D721Med (cell line): ENCODE measurements around the gene CPA2.

Experiments
- DNase-seq: peaks from one replicate; pipeline ENCODE4 v3.0.0; 2011; ENCODE audit warnings: low spot score; ENCODE audit not compliant: insufficient read length
- FAIRE-seq: peaks from 2 replicates; lab custom pipeline; 2011; peaks lifted over from hg19 to GRCh38; lab: Jason Lieb, UNC
- TF ChIP-seq, protein P1 (sequence below): IDR thresholded peaks from 2 replicates; pipeline ENCODE4 v1.5.1; 2012; ENCODE audit warnings: mild to moderate bottlenecking, control low read depth; ENCODE audit not compliant: insufficient read depth; ENCODE audit errors: missing control alignments

The CPA2 gene

DNA sequence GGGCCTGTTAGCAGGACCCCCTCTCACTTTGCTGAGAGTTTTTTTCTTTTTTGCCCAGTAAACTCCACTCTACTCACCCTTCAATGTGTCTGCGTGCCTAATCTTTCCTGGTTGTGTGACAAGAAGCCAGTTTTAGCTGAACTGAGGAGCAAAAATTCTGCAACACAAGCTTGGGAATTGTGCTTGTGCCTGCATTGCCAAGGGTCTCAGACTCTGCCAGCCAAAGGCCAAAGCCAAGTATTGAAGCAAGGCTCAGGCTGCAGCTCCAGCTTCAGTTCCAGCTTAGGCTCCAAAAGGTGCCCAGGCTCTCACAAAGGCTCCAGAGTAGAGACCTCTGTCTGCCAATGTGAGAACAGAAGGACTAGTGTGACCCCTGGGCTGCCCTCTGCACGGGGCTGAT is 4.2 kb upstream of the CPA2 start:
- FAIRE-seq (no peak), DNase-seq (no peak)
- TF ChIP-seq, protein P1, sequence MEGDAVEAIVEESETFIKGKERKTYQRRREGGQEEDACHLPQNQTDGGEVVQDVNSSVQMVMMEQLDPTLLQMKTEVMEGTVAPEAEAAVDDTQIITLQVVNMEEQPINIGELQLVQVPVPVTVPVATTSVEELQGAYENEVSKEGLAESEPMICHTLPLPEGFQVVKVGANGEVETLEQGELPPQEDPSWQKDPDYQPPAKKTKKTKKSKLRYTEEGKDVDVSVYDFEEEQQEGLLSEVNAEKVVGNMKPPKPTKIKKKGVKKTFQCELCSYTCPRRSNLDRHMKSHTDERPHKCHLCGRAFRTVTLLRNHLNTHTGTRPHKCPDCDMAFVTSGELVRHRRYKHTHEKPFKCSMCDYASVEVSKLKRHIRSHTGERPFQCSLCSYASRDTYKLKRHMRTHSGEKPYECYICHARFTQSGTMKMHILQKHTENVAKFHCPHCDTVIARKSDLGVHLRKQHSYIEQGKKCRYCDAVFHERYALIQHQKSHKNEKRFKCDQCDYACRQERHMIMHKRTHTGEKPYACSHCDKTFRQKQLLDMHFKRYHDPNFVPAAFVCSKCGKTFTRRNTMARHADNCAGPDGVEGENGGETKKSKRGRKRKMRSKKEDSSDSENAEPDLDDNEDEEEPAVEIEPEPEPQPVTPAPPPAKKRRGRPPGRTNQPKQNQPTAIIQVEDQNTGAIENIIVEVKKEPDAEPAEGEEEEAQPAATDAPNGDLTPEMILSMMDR: no peak

DNA sequence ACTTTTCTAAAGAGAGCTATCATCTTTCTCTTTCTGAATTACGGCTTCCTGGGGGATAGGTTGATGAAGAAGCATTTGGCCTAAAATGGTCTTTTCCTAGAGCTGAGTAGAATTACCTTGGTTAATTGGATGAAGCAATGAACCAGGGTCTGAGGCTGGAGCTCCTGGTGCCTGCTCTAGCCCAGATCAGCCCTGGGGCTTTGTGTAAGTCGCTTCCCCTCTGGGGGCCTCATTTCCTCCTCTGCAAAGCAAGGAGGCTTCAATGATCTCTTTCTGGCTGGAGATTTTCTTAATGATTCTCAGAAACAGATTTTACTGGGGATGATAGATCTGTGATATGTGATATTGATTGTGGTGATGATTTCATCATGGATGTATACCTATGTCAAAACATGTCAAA is 3.5 kb upstream of the CPA2 start:
- DNase-seq (no peak), FAIRE-seq (no peak)
- TF ChIP-seq, protein P1: no peak

DNA sequence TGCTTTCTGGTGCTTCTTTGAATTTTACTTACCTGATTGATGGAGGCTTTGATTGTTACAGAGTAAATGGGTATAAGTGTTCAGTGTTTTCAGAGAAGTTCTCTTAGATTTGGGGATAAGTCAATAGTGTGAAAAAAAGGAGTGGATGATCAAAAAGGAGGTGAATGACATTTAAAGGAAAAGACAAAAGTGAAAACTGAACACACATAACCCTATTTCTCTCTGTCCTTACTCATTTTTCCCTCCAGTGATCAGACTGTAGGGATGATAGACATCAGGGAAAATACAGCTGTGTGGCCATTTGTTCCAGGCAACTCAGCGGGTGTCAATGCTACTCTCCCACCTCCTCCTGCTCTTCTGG is 278 bp downstream of the CPA2 start:
- FAIRE-seq (no peak), DNase-seq (no peak)
- TF ChIP-seq, protein P1: no peak

DNA sequence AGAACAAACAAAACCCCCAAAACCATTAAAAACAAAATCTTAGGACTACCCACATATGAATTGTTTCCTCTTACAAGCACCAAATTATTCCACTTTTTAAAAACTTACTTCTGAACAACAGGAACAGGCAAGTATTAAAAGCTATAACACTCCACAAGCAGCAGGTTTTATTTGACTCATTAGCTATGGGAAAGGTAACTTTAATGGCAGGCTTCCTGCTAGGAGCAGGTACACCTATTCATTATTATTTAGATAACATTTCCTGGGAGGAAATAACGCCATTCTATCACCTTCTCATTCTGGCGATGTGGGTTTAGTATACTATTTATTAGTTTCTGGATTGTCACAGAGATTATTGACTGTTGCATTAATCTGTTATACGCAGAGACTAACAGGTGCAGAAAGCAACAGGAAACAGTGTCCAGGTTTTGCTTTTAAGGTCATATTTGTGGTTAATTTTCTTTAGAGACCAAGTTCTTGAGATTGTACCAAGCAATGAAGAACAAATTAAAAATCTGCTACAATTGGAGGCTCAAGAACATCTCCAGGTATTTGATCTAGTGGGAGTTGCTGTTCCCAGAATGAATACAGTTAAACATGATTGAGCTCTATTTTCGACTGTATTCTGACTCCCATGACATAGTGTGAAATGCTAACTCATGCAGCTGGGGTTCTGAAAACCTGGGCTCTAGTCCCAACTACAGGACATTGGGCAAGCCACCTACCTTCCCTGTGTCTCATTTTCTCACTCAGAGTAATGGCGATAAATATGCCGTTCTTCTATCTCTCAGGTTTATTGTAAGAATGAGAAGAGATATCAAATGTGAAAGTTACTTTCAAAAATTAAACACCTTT is 2.0 kb downstream of the CPA2 start:
- no peak for FAIRE-seq
- DNase-seq: no peak
- TF ChIP-seq, protein P1: no peak

DNA sequence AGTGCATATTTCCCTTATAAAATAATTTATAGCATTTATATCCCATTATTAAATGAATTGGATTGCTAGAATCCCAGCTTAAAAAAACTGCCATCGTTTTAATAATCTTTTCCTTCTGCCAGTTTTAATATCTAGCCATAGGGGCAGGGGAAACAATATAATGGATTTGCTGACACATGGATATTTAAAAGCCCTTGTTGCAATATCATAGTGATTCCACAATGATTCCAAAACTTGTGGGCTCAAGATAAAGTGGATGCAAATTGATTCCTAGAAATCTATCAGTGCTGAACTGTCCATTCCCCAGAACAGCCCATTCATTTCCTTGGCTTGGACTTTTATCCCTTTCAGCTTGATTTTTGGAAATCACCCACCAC is 2.6 kb downstream of the CPA2 start:
- DNase-seq (no peak), FAIRE-seq (no peak)
- TF ChIP-seq, protein P1: no peak

DNA sequence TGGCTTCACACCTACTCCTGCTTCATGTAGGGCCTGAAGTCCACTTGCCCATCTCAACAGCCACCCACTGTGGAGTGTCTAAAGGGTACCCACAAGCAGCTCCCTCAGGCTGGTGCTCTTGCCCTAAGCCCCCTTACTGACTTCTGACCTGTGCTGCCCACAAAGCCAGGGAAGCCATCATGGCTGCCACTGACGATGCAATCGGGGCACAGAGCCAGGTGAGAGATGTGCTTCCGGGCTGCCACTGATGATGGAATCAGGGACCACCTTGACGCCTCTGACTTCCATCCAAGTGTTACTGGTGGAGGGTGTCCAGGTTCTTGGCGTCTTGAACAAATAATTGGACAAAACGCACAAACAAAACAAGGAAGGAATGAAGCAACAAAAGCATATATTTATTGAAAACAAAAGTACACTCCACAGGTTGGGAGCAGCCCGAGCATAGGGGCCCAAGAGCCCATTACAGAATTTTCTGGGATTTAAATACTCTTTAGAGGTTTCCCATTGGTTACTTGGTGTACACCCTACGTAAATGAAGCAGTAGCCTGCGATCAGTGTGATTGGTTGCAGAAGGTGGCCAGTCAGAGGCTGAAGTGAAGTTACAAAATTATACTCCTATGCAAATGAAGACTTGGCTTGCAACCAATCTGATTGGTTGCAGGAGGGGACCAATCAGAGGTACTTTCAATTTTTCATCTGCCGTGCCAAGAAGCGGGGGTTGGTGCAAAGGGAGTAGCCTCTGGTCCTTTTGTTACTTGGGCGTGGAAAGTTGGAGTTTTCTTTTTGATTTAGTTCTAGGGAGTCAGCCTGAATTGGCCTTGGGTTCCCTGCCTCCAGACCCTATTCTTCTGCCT is 4.5 kb downstream of the CPA2 start:
- FAIRE-seq (no peak), DNase-seq (no peak)

More for the DNA sequence above, 4.5 kb downstream of the CPA2 start:
- TF ChIP-seq, protein P1: no peak
